HG03280 (cell line): ENCODE data around the gene MTM1.

Source experiments
- ATAC-seq: cut with Tn5 transposase; IDR thresholded peaks from one replicate; pipeline ENCODE4 v1.9.1; 2021; ENCODE audit warnings: mild to moderate bottlenecking, moderate library complexity; ENCODE audit not compliant: unreplicated experiment

MTM1 gene

GRCh38 chrX:150548251-150548650 lies 20.2 kb upstream of the MTM1 start:
- ATAC-seq, result no peak

- no peak for ATAC-seq
Observed at GRCh38 chrX:150548684-150549083, 19.7 kb upstream of the MTM1 start.

- no peak for ATAC-seq
Observed at GRCh38 chrX:150551963-150552362, 16.5 kb upstream of the MTM1 start.

- no peak for ATAC-seq
Observed at GRCh38 chrX:150558424-150558823, 10.0 kb upstream of the MTM1 start.

GRCh38 chrX:150564838-150565237 lies 3.6 kb upstream of the MTM1 start:
- ATAC-seq, result no peak

- no peak for ATAC-seq
Observed at GRCh38 chrX:150565551-150565950, 2.9 kb upstream of the MTM1 start.

- no peak for ATAC-seq
Observed at GRCh38 chrX:150566734-150567182, 1.7 kb upstream of the MTM1 start.

- no peak for ATAC-seq
Observed at GRCh38 chrX:150567645-150568319, 639 bp upstream of the MTM1 start.

GRCh38 chrX:150569155-150569477 lies 695 bp downstream of the MTM1 start:
- ATAC-seq, result peak; percentile 23

- no peak for ATAC-seq
Observed at GRCh38 chrX:150570512-150570911, 2.1 kb downstream of the MTM1 start.

- no peak for ATAC-seq
Observed at GRCh38 chrX:150572206-150572605, 3.8 kb downstream of the MTM1 start.

GRCh38 chrX:150573106-150573505 lies 4.7 kb downstream of the MTM1 start:
- no peak for ATAC-seq

GRCh38 chrX:150573702-150574101 lies 5.3 kb downstream of the MTM1 start:
- no peak for ATAC-seq

- peak; percentile 72 for ATAC-seq
Observed at GRCh38 chrX:150574559-150575418, 6.4 kb downstream of the MTM1 start.

- peak; percentile 22 for ATAC-seq
Observed at GRCh38 chrX:150575419-150575814, 7.0 kb downstream of the MTM1 start.

- no peak for ATAC-seq
Observed at GRCh38 chrX:150577174-150577573, 8.8 kb downstream of the MTM1 start.

- ATAC-seq, result no peak
Observed at GRCh38 chrX:150581093-150581775, 12.8 kb downstream of the MTM1 start.

- no peak for ATAC-seq
Observed at GRCh38 chrX:150582338-150582948, 14.0 kb downstream of the MTM1 start.

- no peak for ATAC-seq
Observed at GRCh38 chrX:150587585-150588503, 19.4 kb downstream of the MTM1 start.

- ATAC-seq, result no peak
Observed at GRCh38 chrX:150594584-150594983, 26.2 kb downstream of the MTM1 start.
